Astrocyte (in vitro differentiated cells and primary cell): ENCODE data around the gene SCN8A.

Experiments used
- EZH2 ChIP-seq: IDR thresholded peaks from 2 replicates; pipeline ENCODE4 v1.6.1; 2012; ENCODE audit warnings: mild to moderate bottlenecking, low read length, inconsistent platforms; ENCODE audit not compliant: insufficient read depth
- TF ChIP-seq, protein P1 (sequence below): IDR thresholded peaks from 2 replicates; pipeline ENCODE4 v1.5.1; 2011; ENCODE audit warnings: low read depth, mild to moderate bottlenecking, inconsistent platforms, low read length, moderate library complexity; ENCODE audit not compliant: insufficient read depth

DNA sequence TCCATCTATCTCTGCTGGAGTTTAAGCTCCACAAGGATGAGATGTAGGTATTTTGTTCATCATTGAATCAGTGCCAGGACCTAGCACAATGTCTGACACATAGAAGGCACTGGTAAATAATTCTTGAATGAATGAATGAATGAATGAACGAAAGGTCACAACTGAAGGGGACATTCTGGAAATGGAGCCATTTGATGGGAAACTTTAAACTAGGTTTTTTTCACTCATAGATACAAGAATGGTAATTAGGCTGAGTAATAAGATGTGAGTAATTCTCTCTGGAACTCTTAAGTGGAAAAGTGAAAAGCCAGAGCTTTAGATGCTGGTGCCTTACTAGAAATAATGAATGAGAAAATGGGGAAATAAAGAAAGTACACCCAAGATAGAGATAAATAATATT lies 44.3 kb downstream of the SCN8A start:
- TF ChIP-seq, protein P1, sequence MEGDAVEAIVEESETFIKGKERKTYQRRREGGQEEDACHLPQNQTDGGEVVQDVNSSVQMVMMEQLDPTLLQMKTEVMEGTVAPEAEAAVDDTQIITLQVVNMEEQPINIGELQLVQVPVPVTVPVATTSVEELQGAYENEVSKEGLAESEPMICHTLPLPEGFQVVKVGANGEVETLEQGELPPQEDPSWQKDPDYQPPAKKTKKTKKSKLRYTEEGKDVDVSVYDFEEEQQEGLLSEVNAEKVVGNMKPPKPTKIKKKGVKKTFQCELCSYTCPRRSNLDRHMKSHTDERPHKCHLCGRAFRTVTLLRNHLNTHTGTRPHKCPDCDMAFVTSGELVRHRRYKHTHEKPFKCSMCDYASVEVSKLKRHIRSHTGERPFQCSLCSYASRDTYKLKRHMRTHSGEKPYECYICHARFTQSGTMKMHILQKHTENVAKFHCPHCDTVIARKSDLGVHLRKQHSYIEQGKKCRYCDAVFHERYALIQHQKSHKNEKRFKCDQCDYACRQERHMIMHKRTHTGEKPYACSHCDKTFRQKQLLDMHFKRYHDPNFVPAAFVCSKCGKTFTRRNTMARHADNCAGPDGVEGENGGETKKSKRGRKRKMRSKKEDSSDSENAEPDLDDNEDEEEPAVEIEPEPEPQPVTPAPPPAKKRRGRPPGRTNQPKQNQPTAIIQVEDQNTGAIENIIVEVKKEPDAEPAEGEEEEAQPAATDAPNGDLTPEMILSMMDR = no peak
- TF ChIP-seq EZH2 = no peak
